GM21737 (cell line): Measurements from ENCODE around the gene PTGER1.

Source experiments
- ATAC-seq: cut with Tn5 transposase; IDR thresholded peaks from one replicate; pipeline ENCODE4 v1.9.1; 2021; ENCODE audit warnings: mild to moderate bottlenecking, moderate library complexity; ENCODE audit not compliant: unreplicated experiment

The PTGER1 gene

DNA sequence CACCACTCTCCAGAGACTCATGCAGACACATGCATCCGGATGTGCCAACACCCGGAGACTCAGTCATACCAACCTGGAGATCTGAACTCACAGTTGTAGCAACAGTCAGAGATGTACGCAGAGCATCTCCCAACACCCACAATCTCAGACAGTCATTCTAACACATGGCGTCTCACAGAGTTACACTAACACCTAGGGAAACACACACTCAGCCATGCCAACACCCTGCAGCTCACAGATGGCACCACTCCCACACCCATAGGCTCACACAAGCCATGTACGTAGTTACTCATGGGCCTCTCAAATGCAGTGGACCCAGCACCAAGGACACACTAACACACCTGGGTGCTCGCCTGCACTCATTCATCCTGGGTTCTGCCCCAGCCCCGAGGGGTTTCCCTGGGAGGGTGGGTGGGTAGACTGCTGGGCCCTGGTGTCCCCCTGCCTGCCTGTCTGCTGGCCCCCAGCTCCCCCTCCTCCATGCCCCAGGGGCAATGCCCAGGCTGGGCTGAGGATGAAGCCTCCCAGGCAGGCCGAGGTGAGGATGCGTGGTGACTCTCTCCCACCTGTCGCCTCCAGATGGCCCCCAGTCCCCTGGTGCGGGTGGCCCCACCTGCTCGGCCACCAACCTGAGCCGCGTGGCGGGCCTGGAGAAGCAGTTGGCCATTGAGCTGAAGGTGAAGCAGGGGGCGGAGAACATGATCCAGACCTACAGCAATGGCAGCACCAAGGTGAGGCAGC, 32.1 kb downstream of the PTGER1 start:
- ATAC-seq = no peak

DNA sequence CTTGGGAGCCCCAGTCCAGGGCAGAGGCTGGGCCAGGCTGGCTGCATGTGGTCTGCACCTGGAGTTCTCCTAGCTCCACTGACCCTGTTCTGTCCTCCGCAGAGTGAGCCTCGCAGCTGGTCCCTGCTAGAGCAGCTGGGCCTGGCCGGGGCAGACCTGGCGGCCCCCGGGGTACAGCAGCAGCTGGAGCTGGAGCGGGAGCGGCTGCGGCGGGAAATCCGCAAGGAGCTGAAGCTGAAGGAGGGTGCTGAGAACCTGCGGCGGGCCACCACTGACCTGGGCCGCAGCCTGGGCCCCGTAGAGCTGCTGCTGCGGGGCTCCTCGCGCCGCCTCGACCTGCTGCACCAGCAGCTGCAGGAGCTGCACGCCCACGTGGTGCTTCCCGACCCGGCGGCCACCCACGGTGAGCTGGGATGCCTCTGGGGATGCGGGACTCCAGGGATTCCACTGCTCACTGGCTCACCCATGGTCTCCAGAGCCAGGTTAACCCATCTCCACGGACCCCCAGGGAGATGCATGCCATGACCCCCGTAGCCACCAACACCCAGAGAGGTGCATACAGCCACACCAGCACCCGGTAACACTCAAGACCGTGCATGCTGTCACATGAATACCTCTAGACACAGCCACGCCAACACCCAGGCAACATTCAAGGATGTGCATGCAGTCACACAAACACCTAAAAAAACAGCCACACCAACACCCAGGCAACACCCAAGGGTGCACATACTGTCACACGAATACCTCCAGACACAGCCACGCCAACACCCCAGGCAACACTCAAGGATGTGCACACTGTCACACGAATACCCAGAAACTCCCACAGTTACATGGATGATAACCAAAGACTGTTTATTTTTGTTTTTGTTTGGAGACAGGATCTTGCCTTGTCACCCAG, 33.9 kb downstream of the PTGER1 start:
- ATAC-seq = no peak

DNA sequence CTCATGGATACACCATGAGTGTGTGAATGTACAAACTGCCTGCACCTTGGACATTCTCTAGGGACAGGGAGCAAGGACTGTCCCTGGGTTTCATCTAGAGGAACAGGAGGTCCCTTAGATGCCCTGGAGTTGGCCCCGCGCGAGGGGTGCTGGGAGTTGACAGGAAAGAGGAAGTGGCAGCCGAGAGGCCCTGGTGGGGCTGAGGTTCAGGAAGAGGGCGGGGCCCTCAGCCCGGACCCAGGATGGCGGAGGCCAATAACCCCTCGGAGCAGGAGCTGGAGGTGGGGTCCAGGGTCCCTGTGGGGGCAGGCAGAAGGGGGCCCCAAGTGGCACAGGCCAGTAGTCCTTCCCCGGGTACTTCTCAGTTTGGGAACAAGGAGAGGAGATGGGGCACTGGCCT, 35.1 kb downstream of the PTGER1 start:
- ATAC-seq = peak; percentile 63

DNA sequence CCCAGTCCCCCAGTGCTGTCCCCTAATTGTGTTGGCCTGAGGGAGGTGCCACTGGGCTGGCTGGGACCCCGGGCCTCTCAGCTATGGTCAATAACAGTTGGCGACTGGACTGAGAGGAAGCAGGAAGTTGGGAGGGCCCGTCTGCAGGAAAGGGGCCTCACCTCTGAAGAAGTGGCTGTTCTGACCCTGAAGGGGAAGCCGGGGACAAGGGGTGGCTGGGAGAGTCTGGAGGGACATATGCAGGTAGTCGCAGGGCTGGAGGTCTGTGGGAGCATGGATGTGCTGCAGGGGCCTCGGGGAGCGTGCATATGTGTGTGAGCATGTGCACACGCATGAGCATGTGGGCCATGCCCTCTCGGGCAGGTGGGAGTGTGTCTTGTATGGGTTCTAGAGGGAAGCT, 36.1 kb downstream of the PTGER1 start:
- ATAC-seq = no peak

DNA sequence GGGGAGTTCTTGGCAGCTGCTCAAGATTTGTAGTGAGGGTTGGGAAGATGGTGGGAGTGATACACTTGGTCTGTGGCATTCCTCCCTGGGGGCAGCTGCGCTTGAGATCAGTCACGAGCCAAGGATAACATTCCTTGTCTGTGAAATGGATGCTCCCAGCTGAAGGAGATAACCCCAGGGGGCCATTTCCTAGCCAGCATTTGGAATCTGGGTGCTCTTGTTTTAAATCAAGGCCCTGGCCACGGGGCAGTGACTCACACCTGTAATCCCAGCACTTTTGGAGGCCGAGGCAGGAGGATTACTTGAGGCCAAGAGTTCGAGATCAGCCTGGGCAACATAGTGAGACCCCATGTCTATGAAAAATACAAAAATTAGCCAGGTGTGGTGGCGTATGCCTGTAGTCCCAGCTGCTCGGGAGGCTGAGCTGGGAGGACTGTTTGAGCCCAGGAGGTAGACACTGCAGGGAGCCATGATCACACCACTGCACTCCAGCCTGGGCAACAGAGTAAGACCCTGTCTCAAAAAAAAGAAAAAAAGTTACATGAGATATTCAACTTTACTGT, 37.5 kb downstream of the PTGER1 start:
- ATAC-seq = no peak

GRCh38 chr19:14435320-14436050, 39.7 kb downstream of the PTGER1 start:
- no peak for ATAC-seq

DNA sequence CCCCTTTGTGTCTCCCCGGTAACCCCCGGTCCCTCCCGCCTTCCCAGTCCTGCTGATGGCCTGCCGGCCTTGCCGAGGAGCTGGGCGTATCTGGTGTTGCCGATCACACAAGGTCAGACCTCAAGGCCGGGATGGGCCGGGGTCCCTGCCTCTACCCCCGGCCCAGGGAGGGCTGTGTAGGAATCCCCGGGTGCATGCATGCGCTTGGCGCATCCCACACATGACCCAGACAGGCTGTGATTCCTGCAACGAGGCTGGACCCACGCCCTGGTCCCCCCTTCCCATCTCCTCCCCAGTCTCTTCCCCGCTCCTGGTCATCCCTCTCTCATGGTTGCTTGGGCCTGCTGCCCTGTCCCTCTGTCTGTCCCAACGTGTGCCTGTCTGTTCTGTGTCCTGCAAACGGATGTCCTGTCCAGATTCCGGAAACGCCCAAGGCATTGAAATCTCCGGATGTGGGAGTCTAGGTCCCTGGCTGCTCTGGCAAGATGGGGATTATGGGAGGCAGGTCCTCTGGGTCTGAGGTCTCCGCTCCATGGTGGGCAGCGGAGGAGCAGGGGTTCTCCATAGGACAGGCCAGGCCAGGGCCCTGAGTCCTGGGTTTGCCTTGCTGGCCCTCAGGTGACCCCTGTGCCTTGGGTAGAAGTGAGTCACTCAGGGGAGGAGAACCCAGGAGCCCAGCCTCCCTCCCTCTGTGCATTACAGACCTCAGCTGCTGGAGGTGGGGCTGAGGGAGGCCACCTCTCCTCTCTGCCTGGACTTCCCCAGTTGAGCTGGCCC, 40.4 kb downstream of the PTGER1 start:
- ATAC-seq = no peak

DNA sequence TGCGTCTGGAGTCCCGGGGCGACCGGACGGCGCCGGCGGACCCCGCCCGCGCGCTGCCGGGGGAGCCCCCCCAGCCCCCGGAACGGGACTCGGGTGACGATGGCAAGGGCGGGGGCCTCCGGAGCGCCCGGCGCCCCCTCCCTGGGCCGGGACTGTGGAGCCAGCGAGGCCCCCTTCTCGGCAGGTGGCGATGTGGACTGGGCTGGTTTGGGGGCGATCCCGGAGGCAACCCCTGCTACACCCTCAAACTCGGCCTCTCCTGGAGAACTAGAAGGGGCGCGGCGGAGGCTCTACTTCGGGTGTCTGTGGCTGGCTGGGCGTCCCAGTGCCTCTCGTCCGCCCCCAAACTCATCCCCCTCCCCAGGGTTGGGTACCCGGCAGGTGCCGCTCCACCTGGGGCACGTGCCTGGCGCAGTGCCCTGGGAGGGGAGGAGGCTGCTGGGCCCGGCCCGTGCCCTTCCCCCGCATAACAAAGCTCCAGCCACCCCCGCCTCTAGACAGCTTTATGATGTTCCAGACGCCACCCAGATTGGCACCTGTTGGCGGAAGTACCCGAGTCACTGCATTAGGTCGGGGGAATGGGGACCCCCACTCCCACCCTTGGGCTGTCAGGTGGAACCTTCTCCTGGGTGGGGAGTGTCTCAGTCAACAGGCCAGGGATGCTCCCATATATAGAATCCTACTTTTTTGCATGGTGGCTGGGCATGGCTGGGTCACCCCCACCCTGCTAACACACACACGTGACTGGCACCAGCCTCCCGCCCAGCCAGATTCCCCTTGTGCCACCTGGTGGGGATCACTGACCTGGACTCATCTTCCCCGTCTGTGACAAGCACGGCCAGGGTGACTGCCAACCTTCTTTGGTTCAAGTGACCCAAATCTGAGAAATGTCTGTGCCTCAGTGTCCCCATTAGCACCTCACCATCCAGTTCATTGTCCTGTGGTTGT, 41.3 kb downstream of the PTGER1 start:
- ATAC-seq = peak; percentile 16

DNA sequence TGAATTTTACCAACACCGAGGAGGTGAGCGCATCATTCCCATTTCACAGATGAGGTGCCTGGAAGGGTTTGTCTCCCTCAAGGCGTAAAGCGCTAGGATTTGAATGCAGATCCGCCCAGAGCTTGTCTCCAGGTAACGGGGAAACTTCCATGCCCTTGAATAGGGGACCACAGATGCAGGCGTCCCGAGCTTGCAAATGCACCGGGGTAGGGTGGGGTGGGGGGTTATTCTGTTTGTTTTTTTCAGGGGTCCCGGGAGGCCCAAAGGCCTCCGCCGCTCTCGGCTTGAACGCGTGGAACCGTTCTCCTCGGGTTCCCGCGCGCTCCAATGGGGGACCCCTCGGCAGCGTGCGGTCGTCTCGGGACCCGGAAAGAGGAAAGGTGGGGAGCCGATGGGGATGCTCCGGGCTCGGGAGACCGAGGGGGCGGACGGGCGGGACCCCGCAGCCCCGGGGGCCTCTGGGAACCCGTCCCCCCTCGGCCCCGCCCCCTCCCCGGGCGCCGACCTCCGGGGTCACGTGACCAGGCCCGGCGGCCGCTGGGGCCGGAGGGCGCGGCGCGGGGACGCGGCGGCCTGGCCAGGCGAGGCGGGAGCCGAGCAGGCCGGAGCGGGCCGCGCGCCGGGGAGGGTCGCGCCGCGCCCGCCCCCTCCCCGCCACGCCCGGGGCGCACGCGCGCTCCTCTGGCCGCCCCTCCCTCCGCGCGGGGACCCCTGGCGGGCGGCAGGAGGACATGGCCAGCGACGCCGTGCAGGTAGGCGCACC, 42.2 kb downstream of the PTGER1 start, which contains the start of gene PKN1:
TSS of gene PKN1 (plus strand) at position 516 of the 763 bp plus-strand sequence. CDS start at position 732, 216 bp downstream.
- ATAC-seq = peak; percentile 48

DNA sequence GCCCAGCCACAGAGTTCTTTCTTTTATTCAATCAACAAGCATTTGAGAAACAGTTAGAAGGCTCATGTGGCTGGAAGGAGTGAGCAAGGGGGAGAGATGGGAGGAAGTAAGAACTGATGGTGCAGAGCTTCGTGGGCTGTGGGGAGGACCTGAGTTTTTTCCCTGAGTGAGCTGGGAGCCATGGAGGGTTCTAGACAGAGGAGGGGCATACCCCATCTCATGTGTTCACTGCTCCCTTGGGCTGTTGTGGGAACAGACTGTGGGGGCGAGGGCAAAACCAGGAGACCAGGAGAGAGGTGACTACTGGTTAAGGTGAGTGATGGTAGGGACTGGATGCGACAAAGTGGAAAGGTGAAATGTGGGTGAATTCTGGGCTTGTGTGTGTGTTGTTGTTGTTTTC, 44.4 kb downstream of the PTGER1 start:
- ATAC-seq = no peak

GRCh38 chr19:14428882-14429416, 46.2 kb downstream of the PTGER1 start:
- ATAC-seq = no peak

GRCh38 chr19:14427461-14427860, 47.7 kb downstream of the PTGER1 start:
- no peak for ATAC-seq

DNA sequence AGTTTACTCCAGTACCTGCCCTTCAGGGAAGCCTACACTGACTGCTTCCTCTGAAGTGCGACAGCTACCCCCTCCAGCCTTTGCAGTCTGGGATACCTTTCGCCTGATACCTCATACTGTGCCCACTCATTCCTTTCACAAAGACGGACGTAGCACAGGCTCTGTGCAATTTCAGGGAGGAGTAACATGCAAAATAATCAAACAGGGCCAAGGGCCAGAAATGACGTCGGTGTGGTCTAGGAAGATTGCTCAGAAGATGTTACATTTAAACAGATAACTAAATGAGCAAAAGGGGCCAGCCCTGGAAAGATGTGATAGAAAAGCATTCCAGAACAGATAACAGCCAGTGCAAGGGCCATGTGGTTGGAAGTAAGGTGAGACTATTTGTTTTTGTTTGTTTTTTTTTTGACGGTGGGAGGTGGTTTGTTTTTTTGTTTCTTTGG, 49.4 kb downstream of the PTGER1 start:
- no peak for ATAC-seq
